Measurements from ENCODE around the gene CRABP2.

DNA sequence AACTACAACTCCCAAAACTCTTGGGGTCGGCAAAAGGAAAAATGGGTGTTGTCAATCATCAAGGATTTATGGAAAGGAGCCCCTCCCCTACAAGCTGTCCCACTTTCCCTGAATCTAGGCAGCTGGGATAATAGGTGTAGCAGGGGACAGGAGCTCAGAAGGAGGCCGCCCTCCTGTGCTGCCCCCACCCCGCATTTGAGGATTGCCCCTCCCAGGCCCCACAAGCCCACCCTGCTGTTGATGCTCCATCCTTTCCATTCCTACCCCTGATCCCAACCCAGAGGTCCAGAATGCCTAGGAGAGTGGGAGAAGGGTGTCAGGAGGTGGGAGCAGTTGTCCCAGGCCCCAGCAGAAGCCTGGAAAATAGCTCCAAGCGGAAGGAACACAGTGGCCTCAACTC, 37.4 kb upstream of the CRABP2 start:
- TF ChIP-seq CTCF (IDR thresholded peaks at IDR 0.05; ENCODE audit: extremely low read depth in 1 of 2, insufficient read depth in 1 of 2, low read depth in 1 of 2, low read length in 2 of 2), result no peak
- TF ChIP-seq EZH2 (IDR thresholded peaks at IDR 0.05; ENCODE audit: borderline replicate concordance, low read depth, low read length, severe bottlenecking), result no peak
- TF ChIP-seq, protein P1, sequence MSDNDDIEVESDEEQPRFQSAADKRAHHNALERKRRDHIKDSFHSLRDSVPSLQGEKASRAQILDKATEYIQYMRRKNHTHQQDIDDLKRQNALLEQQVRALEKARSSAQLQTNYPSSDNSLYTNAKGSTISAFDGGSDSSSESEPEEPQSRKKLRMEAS (IDR thresholded peaks at IDR 0.05; ENCODE audit: insufficient read depth, insufficient read length), result no peak
- TF ChIP-seq POLR2AphosphoS5 (IDR thresholded peaks at IDR 0.05; ENCODE audit: insufficient read depth, low read depth, low read length), result no peak
- no peak for TF ChIP-seq POLR2A (IDR thresholded peaks at IDR 0.05; ENCODE audit: low read depth, low read length)
- no peak for TF ChIP-seq JUN (IDR thresholded peaks at IDR 0.05; ENCODE audit: borderline replicate concordance, insufficient read depth, insufficient read length, low read depth)
- no peak for TF ChIP-seq GATA2 (IDR thresholded peaks at IDR 0.05; ENCODE audit: insufficient read depth, insufficient read length, low read depth, low read length)
- TF ChIP-seq FOS (IDR thresholded peaks at IDR 0.05; ENCODE audit: borderline replicate concordance, insufficient read depth, low read length), result no peak

Data from endothelial cell of umbilical vein (primary cell).